GM21515 (cell line): ENCODE results near the gene BTNL9.
"Not testable (repeated sequence)": the region's sequence is repeated elsewhere in the genome, so short reads cannot be mapped to it uniquely, and the experiment has no call there.

Experiments used
- ATAC-seq: cut with Tn5 transposase; IDR thresholded peaks from one replicate; pipeline ENCODE4 v1.9.1; 2021; ENCODE audit not compliant: unreplicated experiment

BTNL9 gene

GRCh38 chr5:181098762-181099601 lies 58.9 kb downstream of the BTNL9 start:
- ATAC-seq: no peak

GRCh38 chr5:181099602-181100086 lies 59.6 kb downstream of the BTNL9 start:
- no peak for ATAC-seq

GRCh38 chr5:181100121-181100875 lies 60.2 kb downstream of the BTNL9 start:
- ATAC-seq: no peak

GRCh38 chr5:181101030-181101641 lies 61.1 kb downstream of the BTNL9 start:
- not testable (repeated sequence) for ATAC-seq

- not testable (repeated sequence) for ATAC-seq
These were observed 62.0 kb downstream of the BTNL9 start for GRCh38 chr5:181101930-181102674.

- ATAC-seq: not testable (repeated sequence)
These were observed 64.1 kb downstream of the BTNL9 start for GRCh38 chr5:181104259-181104568.

GRCh38 chr5:181104606-181105390 lies 64.7 kb downstream of the BTNL9 start:
- not testable (repeated sequence) for ATAC-seq

- ATAC-seq: no peak
These were observed 65.4 kb downstream of the BTNL9 start for GRCh38 chr5:181105391-181106025.

- ATAC-seq: no peak
These were observed 67.6 kb downstream of the BTNL9 start for GRCh38 chr5:181107699-181108098.

- ATAC-seq: no peak
These were observed 68.6 kb downstream of the BTNL9 start for GRCh38 chr5:181108578-181109165.

GRCh38 chr5:181109489-181110013 lies 69.5 kb downstream of the BTNL9 start:
- ATAC-seq: no peak

- no peak for ATAC-seq
These were observed 70.9 kb downstream of the BTNL9 start for GRCh38 chr5:181111010-181111409.
